Astrocyte (in vitro differentiated cells and primary cell): ENCODE measurements around the gene THADA.

Source experiments
- CTCF ChIP-seq: IDR thresholded peaks from 2 replicates; pipeline ENCODE4 v1.5.1; 2011; ENCODE audit warnings: low read depth, mild to moderate bottlenecking, inconsistent platforms, low read length, moderate library complexity; ENCODE audit not compliant: insufficient read depth
- EZH2 ChIP-seq: IDR thresholded peaks from 2 replicates; pipeline ENCODE4 v1.6.1; 2012; ENCODE audit warnings: mild to moderate bottlenecking, low read length, inconsistent platforms; ENCODE audit not compliant: insufficient read depth

- TF ChIP-seq CTCF (no peak), EZH2 (no peak)
These were observed 341.5 kb downstream of the THADA start for GRCh38 chr2:43254331-43254730.
